Smooth muscle cell (in vitro differentiated cells): ENCODE results near the gene OGT. TPM values are rescaled to one million over a fixed set of nuclear protein-coding genes. Genes with fewer than 3 reads are reported as not detected.

Experiments
- DNase-seq: peaks from one replicate; lab custom pipeline; 2025; ENCODE audit not compliant: unreplicated experiment; lab: John Stamatoyannopoulos, UW
- H2AFZ ChIP-seq: fragments of 200-600 bp; sonication (generic); 2 replicates; pipeline ENCODE4 v1.6.0; 2016; ENCODE audit warnings: antibody characterized with exemption, low read depth, mild to moderate bottlenecking
- H3F3A ChIP-seq: fragments of 200-600 bp; sonication (generic); 2 replicates; pipeline ENCODE4 v1.6.0; 2017; ENCODE audit warnings: antibody characterized with exemption, low read depth
- H3K27ac ChIP-seq: fragments of 200-600 bp; sonication (generic); 2 replicates; pipeline ENCODE4 v1.5.1; 2016; ENCODE audit warnings: low read depth, mild to moderate bottlenecking
- H3K27me3 ChIP-seq: fragments of 200-600 bp; sonication (generic); 2 replicates; pipeline ENCODE4 v1.6.1; 2016; ENCODE audit warnings: low read depth, mild to moderate bottlenecking
- H3K36me3 ChIP-seq: fragments of 200-600 bp; sonication (generic); 2 replicates; pipeline ENCODE4 v1.5.1; 2016; ENCODE audit warnings: low read depth
- H3K4me1 ChIP-seq: fragments of 200-600 bp; sonication (generic); 2 replicates; pipeline ENCODE4 v1.5.1; 2016; ENCODE audit warnings: low read depth
- H3K4me2 ChIP-seq: fragments of 200-600 bp; sonication (generic); 2 replicates; pipeline ENCODE4 v1.6.0; 2016; ENCODE audit warnings: mild to moderate bottlenecking
- H3K4me3 ChIP-seq: fragments of 200-600 bp; sonication (generic); 2 replicates; pipeline ENCODE4 v1.5.1; 2016; ENCODE audit warnings: mild to moderate bottlenecking
- H3K79me2 ChIP-seq: fragments of 200-600 bp; sonication (generic); 2 replicates; pipeline ENCODE4 v1.6.0; 2016; ENCODE audit warnings: low read depth, mild to moderate bottlenecking
- H3K9ac ChIP-seq: fragments of 200-600 bp; sonication (generic); 2 replicates; pipeline ENCODE4 v1.6.0; 2016; ENCODE audit warnings: low read depth
- H3K9me3 ChIP-seq: fragments of 200-600 bp; sonication (generic); replicated peaks from 2 replicates; pipeline ENCODE4 v1.5.1; 2016; ENCODE audit warnings: low read depth
- H4K20me1 ChIP-seq: fragments of 200-600 bp; sonication (generic); 2 replicates; pipeline ENCODE4 v1.6.0; 2016; ENCODE audit warnings: low read depth
- WGBS: methylation state at CpG from one replicate; pipeline ENCODE4 v1.1.7; 2016; ENCODE audit warnings: low lambda C conversion rate; 5-methylcytosine and 5-hydroxymethylcytosine counted together
- polyA plus RNA-seq: library from polyadenylated mRNA; unstranded; fragments of >200 nt; fragmentation: Nextera tagmentation; extraction: Ambion mirVana; gene quantifications from 2 replicates; pipeline ENCODE4 v1.2.1, GENCODE V29; 2016
- total RNA-seq: library from RNA; depleted of rRNA; stranded (reverse); fragments of >200 nt; gene quantifications from 2 replicates; pipeline ENCODE4 v1.2.3, GENCODE V29; 2014
- TF ChIP-seq, protein P1 (sequence below): fragments of 200-600 bp; sonication (generic); IDR thresholded peaks from 2 replicates; pipeline ENCODE4 v1.5.1; 2017; ENCODE audit warnings: borderline replicate concordance, mild to moderate bottlenecking, antibody characterized with exemption; ENCODE audit not compliant: insufficient read depth, poor library complexity, severe bottlenecking

Gene OGT
- total and polyA plus RNA-seq, 2 experiments from 2014 or later: 13.2 to 67.4 TPM

DNA sequence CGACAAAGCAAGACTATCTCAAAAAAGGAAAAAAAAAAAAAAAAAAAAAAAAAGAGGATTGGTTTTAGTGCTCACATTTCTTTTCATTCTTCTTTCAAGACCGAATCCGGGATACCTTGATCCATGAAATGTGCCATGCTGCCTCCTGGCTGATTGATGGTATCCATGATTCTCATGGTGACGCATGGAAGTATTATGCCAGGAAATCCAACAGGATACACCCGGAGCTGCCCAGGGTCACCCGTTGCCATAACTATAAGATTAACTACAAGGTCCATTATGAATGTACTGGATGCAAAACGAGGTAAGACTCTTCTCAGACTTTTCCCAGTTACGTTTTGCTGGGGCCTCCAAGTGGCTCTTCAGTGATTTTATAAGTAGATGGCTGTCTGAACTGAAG is 79.4 kb downstream of the OGT start:
- Histone ChIP-seq H3K4me1 (no peaks in the 10 kb centered on the region), H3K27ac (no peak overlapping the region), H4K20me1 (no peaks in the 10 kb centered on the region), H3K9ac (no peak overlapping the region), H3K4me3 (no peak overlapping the region), H3K79me2 (no peaks in the 10 kb centered on the region), H3F3A (no peaks in the 10 kb centered on the region), H3K27me3 (no peaks in the 10 kb centered on the region), H3K4me2 (no peak overlapping the region), H2AFZ (no peak overlapping the region), H3K36me3 (no peaks in the 10 kb centered on the region), H3K9me3 (no peaks in the 10 kb centered on the region)
- TF ChIP-seq, protein P1, sequence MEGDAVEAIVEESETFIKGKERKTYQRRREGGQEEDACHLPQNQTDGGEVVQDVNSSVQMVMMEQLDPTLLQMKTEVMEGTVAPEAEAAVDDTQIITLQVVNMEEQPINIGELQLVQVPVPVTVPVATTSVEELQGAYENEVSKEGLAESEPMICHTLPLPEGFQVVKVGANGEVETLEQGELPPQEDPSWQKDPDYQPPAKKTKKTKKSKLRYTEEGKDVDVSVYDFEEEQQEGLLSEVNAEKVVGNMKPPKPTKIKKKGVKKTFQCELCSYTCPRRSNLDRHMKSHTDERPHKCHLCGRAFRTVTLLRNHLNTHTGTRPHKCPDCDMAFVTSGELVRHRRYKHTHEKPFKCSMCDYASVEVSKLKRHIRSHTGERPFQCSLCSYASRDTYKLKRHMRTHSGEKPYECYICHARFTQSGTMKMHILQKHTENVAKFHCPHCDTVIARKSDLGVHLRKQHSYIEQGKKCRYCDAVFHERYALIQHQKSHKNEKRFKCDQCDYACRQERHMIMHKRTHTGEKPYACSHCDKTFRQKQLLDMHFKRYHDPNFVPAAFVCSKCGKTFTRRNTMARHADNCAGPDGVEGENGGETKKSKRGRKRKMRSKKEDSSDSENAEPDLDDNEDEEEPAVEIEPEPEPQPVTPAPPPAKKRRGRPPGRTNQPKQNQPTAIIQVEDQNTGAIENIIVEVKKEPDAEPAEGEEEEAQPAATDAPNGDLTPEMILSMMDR: no peak
- 82% methylated on average over 8 of the region's 8 CpGs for WGBS
- no peak for DNase-seq

DNA sequence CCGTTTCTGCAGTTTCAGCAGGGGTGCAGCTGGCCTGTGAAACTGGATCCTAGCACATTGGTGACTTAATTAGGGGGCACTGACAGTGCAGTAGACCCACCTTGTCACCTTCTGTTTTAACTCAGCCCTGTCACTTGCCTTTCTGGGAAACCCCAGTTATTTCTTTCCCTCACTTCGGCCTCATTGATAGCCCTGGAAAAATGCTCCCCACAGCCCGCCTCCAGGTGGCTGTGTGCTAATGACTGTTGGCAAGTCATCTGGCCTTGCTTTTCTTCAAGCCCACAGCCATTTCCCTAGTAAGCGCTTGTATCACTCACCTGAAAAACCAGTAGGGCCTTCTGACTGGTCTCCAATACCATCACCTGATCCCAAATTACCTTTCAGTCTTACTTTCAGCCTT is 82.2 kb downstream of the OGT start:
- 91% methylated on average over 4 of the region's 4 CpGs for WGBS
- H2AFZ ChIP-seq: no peak overlapping the region
- no peaks in the 10 kb centered on the region for H3K79me2 ChIP-seq
- H3K4me1 ChIP-seq: no peaks in the 10 kb centered on the region
- H3K27ac ChIP-seq: no peak overlapping the region
- TF ChIP-seq, protein P1: no peak
- no peaks in the 10 kb centered on the region for H3F3A ChIP-seq
- no peak overlapping the region for H3K4me3 ChIP-seq
- no peaks in the 10 kb centered on the region for H3K36me3 ChIP-seq
- DNase-seq: no peak
- H3K9me3 ChIP-seq: no peaks in the 10 kb centered on the region
- no peak overlapping the region for H3K4me2 ChIP-seq
- H3K9ac ChIP-seq: no peak overlapping the region
- no peaks in the 10 kb centered on the region for H4K20me1 ChIP-seq
- H3K27me3 ChIP-seq: no peaks in the 10 kb centered on the region

DNA sequence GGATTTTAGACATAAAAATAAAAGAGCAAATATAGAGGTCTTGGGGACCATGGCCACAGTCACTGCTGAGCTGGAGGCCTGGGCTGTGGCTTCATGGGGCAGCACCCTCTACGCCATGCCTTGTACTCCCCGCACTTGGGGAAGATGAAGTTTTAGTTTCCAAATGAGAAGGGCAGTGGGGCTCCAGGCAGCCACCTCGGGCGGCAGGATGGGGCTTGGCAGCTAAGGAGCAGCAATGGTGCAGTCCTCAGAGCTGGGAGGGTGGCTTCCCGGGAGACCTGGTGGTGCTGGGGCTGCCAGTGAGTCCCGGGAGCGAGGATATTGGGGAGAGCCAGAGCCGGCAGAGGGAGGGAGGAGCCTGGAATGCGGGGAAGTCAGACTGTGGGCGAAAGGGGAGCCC is 83.0 kb downstream of the OGT start:
- TF ChIP-seq, protein P1: no peak
- no peaks in the 10 kb centered on the region for H3K4me1 ChIP-seq
- WGBS: 95% methylated on average over 9 of the region's 10 CpGs
- no peak overlapping the region for H3K4me3 ChIP-seq
- no peaks in the 10 kb centered on the region for H4K20me1 ChIP-seq
- no peaks in the 10 kb centered on the region for H3K36me3 ChIP-seq
- H3K9me3 ChIP-seq: no peaks in the 10 kb centered on the region
- no peaks in the 10 kb centered on the region for H3F3A ChIP-seq
- H3K79me2 ChIP-seq: no peaks in the 10 kb centered on the region
- H3K9ac ChIP-seq: no peak overlapping the region
- DNase-seq: no peak
- no peak overlapping the region for H3K27ac ChIP-seq
- no peaks in the 10 kb centered on the region for H3K27me3 ChIP-seq
- no peak overlapping the region for H2AFZ ChIP-seq
- no peak overlapping the region for H3K4me2 ChIP-seq

DNA sequence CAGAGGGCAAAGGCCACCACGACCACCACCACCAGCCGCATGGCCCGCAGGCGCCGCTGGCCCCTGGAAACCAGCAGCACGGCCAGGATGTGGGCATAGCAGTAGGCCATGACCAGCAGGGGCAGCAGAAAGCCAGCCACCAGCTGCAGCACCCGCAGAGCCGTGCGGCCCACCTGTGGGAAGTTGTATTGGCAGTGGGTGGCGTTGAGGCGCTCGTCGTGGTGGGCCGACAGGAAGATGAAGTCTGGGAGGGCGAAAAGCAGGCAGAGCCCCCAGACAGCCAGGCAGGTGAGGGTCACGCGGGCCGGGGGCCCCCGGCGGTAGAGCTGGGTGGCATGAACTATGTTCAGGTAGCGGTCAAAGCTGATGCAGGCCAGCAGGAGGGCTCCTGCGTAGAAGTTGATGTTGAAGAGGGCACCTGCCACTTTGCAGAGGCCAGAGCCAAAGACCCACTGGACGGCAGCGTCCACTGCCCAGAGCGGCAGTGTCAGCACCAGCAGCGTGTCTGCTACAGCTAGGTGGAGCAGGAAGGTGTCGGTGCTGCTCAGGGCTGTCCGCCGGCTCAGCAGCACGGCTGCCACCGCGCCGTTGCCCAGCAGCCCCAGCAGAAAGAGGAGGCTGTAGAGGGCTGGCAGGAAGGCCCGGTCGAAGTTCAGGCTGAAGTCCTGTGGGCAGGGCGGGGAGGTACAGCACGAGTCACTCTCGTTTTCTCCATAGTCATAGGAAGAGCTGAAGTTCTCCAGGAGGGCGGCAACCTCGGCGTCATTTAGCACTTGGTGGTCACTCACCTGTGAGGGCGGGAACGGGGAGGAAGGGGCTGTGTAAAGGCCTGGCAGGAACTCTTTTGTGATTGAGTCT is 84.0 kb downstream of the OGT start:
- Histone ChIP-seq H3K27ac (no peak overlapping the region), H3K36me3 (no peaks in the 10 kb centered on the region), H3K4me1 (no peaks in the 10 kb centered on the region), H3K79me2 (no peaks in the 10 kb centered on the region), H3K4me3 (no peak overlapping the region), H3K9ac (no peak overlapping the region), H3K4me2 (no peak overlapping the region), H4K20me1 (no peaks in the 10 kb centered on the region), H3K9me3 (no peaks in the 10 kb centered on the region), H3F3A (no peaks in the 10 kb centered on the region), H3K27me3 (no peaks in the 10 kb centered on the region), H2AFZ (no peak overlapping the region)
- WGBS: 90% methylated on average over 42 of the region's 43 CpGs
- no peak for DNase-seq
- TF ChIP-seq, protein P1: no peak
